Measurements from ENCODE around the gene PDE1A. TPM values are rescaled to one million over a fixed set of nuclear protein-coding genes. Genes with fewer than 3 reads are reported as not detected.

Gene PDE1A
- total RNA-seq, 3 donors from 2014 or later, result 4.3 to 7.9 (median 5.6) TPM

- Histone ChIP-seq H3K4me3 (peak overlapping the region; percentile 26 to 61 (median 36)), H3K4me1 (no peaks in the 10 kb centered on the region), H3K27ac (peak overlapping the region in 1 of 2 donors; percentile 65), H3K36me3 (no peaks in the 10 kb centered on the region), H3K27me3 (no peaks in the 10 kb centered on the region), H3K9me3 (no peaks in the 10 kb centered on the region)
- no peak for DNase-seq (ENCODE audit: low spot score in 2 of 2)
- TF ChIP-seq CTCF (IDR thresholded peaks at IDR 0.05), result no peak
- no peak for TF ChIP-seq POLR2A (IDR thresholded peaks at IDR 0.05)
- TF ChIP-seq POLR2AphosphoS5 (IDR thresholded peaks at IDR 0.05), result no peak
- intact Hi-C loops (cut with DNase I; ENCODE audit: low total_unique reads), result no loop called here
These were observed 536 bp downstream of the PDE1A start for GRCh38 chr2:182426082-182426917.

GRCh38 chr2:182422864-182423263 lies 4.0 kb downstream of the PDE1A start:
- intact Hi-C loops (cut with DNase I; ENCODE audit: low total_unique reads), result no loop called here
- Histone ChIP-seq H3K4me3 (no peak overlapping the region), H3K36me3 (no peaks in the 10 kb centered on the region)

GRCh38 chr2:182420669-182421068 lies 6.2 kb downstream of the PDE1A start:
- no peak overlapping the region for H3K27ac ChIP-seq
- H3K4me3 ChIP-seq, result no peak overlapping the region
- no peaks in the 10 kb centered on the region for H3K4me1 ChIP-seq
- H3K36me3 ChIP-seq, result no peaks in the 10 kb centered on the region
- DNase-seq (ENCODE audit: low spot score in 2 of 2), result no peak
- H3K27me3 ChIP-seq, result no peaks in the 10 kb centered on the region
- TF ChIP-seq POLR2AphosphoS5 (IDR thresholded peaks at IDR 0.05), result no peak
- no peak for TF ChIP-seq POLR2A (IDR thresholded peaks at IDR 0.05)
- TF ChIP-seq CTCF (IDR thresholded peaks at IDR 0.05), result no peak
- H3K9me3 ChIP-seq, result no peaks in the 10 kb centered on the region
- intact Hi-C loops (cut with DNase I; ENCODE audit: low total_unique reads), result no loop called here

More at GRCh38 chr2:182422864-182423263, 4.0 kb downstream of the PDE1A start:
- DNase-seq (ENCODE audit: low spot score in 2 of 2), result no peak
- no peaks in the 10 kb centered on the region for H3K9me3 ChIP-seq
- H3K27me3 ChIP-seq, result no peaks in the 10 kb centered on the region
- no peaks in the 10 kb centered on the region for H3K4me1 ChIP-seq
- TF ChIP-seq CTCF (IDR thresholded peaks at IDR 0.05) (no peak), POLR2A (IDR thresholded peaks at IDR 0.05) (no peak)
- no peak overlapping the region for H3K27ac ChIP-seq

GRCh38 chr2:182416861-182417260 lies 10.0 kb downstream of the PDE1A start:
- intact Hi-C loops (cut with DNase I; ENCODE audit: low total_unique reads), result no loop called here
- Histone ChIP-seq H3K4me1 (no peaks in the 10 kb centered on the region), H3K27ac (no peak overlapping the region), H3K36me3 (no peaks in the 10 kb centered on the region), H3K4me3 (no peak overlapping the region), H3K27me3 (no peaks in the 10 kb centered on the region), H3K9me3 (no peaks in the 10 kb centered on the region)
- TF ChIP-seq POLR2AphosphoS5 (IDR thresholded peaks at IDR 0.05), result no peak
- TF ChIP-seq POLR2A (IDR thresholded peaks at IDR 0.05), result no peak
- no peak for TF ChIP-seq CTCF (IDR thresholded peaks at IDR 0.05)
- DNase-seq (ENCODE audit: low spot score in 2 of 2), result no peak

GRCh38 chr2:182416191-182416590 lies 10.6 kb downstream of the PDE1A start:
- Histone ChIP-seq H3K9me3 (no peaks in the 10 kb centered on the region), H3K4me1 (no peaks in the 10 kb centered on the region)
- intact Hi-C loops (cut with DNase I; ENCODE audit: low total_unique reads), result no loop called here

More at GRCh38 chr2:182416191-182416590, 10.6 kb downstream of the PDE1A start:
- TF ChIP-seq CTCF (IDR thresholded peaks at IDR 0.05), result no peak
- TF ChIP-seq POLR2AphosphoS5 (IDR thresholded peaks at IDR 0.05), result no peak
- no peak for TF ChIP-seq POLR2A (IDR thresholded peaks at IDR 0.05)
- Histone ChIP-seq H3K36me3 (no peaks in the 10 kb centered on the region), H3K27ac (no peak overlapping the region), H3K27me3 (no peaks in the 10 kb centered on the region), H3K4me3 (no peak overlapping the region)
- DNase-seq (ENCODE audit: low spot score in 2 of 2), result no peak

Data from breast epithelium (tissue), 4 donors.